Measurements from ENCODE around the gene JPH4.

The JPH4 gene

GRCh38 chr14:23558346-23559009, 20.1 kb downstream of the JPH4 start:
- no peak overlapping the region for H3K4me3 ChIP-seq (replicated peaks; ENCODE audit: low read depth, low read length)
- DNase-seq (ENCODE audit: low read depth), result no peak
- TF ChIP-seq, protein P1, sequence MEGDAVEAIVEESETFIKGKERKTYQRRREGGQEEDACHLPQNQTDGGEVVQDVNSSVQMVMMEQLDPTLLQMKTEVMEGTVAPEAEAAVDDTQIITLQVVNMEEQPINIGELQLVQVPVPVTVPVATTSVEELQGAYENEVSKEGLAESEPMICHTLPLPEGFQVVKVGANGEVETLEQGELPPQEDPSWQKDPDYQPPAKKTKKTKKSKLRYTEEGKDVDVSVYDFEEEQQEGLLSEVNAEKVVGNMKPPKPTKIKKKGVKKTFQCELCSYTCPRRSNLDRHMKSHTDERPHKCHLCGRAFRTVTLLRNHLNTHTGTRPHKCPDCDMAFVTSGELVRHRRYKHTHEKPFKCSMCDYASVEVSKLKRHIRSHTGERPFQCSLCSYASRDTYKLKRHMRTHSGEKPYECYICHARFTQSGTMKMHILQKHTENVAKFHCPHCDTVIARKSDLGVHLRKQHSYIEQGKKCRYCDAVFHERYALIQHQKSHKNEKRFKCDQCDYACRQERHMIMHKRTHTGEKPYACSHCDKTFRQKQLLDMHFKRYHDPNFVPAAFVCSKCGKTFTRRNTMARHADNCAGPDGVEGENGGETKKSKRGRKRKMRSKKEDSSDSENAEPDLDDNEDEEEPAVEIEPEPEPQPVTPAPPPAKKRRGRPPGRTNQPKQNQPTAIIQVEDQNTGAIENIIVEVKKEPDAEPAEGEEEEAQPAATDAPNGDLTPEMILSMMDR (IDR thresholded peaks at IDR 0.05; ENCODE audit: low read length, missing control alignments), result no peak

DNA sequence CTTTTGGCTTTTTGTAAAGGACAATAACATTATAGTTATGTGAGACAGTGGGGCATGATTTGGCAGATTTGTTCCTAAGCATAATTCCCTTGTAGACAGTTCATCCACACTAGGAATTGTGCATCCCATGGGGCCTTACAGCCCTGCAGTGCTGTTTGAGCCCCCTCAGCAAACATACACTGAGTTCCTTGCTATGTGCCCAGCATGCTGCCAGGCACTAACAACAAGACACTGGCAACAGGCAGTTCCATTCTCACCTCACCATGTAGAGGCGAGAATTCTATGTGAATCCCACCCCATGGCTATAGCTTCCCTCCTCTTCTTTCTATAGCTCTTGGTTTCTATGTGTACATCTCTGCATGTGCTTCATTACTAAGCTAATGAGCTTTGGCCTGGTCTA, 20.6 kb downstream of the JPH4 start:
- TF ChIP-seq, protein P1 (IDR thresholded peaks at IDR 0.05; ENCODE audit: low read length, missing control alignments), result no peak

GRCh38 chr14:23557521-23557920, 21.1 kb downstream of the JPH4 start:
- no peak overlapping the region for H3K4me3 ChIP-seq (replicated peaks; ENCODE audit: low read depth, low read length)

More for the DNA sequence above, 20.6 kb downstream of the JPH4 start:
- DNase-seq (ENCODE audit: low read depth), result no peak
- H3K4me3 ChIP-seq (replicated peaks; ENCODE audit: low read depth, low read length), result no peak overlapping the region

DNA sequence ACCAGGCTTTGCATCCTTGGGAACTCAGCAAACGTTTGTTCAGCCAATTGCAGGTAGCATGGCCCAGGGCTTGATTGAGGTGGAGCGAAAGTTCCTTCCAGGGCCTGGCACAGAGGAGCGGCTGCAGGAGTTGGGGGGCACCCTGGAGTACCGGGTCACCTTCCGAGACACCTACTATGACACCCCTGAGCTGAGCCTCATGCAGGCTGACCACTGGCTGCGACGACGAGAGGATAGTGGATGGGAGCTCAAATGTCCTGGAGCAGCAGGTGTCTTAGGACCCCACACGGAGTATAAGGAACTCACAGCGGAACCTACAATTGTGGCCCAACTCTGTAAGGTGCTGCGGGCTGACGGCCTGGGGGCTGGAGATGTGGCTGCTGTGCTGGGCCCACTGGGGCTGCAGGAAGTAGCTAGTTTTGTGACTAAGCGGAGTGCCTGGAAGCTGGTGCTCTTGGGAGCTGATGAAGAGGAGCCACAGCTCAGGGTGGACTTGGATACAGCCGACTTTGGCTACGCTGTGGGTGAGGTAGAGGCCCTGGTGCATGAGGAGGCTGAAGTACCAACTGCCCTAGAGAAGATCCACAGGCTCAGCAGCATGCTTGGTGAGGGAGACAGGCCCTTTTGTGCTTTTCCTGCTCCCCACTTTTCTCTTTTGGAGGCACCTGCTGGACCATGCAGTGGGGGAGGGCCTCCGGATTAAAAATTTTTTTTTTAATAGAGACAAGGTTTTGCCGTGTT, 21.7 kb downstream of the JPH4 start:
- TF ChIP-seq, protein P1 (IDR thresholded peaks at IDR 0.05; ENCODE audit: low read length, missing control alignments), result no peak
- peak overlapping the region; percentile 91 for H3K4me3 ChIP-seq (replicated peaks; ENCODE audit: low read depth, low read length)
- no peak for DNase-seq (ENCODE audit: low read depth)

More at GRCh38 chr14:23557521-23557920, 21.1 kb downstream of the JPH4 start:
- TF ChIP-seq, protein P1 (IDR thresholded peaks at IDR 0.05; ENCODE audit: low read length, missing control alignments), result no peak
- DNase-seq (ENCODE audit: low read depth), result no peak

DNA sequence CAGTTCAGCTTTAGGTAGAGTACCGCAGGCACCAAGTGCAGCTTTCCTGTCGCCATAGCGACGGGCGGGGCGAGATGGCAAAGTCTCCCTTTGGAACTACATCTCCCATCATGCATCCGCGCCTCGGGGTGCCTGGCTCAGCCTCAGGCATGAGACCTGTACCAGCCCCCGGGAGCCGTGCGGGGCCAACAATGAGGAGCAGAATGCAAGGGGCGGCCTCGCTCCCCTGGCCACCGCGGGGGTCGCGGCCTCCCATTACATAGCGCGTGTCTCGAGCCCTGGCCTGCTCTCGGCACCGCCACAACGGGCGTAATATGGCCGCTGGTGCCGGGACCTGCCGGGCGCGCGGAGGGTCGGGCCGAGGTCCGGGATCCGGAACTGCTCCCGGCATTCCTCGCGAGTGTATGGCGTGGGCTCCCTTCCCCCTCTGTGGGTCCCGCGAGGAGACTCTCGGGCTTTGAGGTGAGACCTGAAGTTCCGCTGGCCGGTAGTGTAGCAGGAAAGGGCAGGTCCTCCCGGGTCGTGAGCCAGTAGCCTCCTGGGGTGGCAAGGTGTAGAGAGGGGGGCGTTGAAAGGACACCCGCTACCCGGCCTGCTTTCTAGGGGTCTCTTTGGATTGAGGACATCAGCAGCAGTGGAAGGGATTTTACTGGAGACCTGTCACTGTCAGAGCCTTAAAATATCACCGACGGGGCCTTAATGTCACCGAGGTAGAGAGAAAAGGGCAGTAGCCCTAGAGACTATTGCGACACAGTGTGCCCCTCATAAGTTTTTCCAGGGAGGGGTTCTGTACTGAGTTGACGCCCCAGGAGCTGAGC, 22.5 kb downstream of the JPH4 start, which contains the start of gene THTPA:
THTPA (plus strand) TSS at position 390 of the 818 bp plus-strand sequence. CDS start 487 bp downstream, outside the sequence.
- TF ChIP-seq, protein P1 (IDR thresholded peaks at IDR 0.05; ENCODE audit: low read length, missing control alignments), result no peak
- DNase-seq (ENCODE audit: low read depth), result peak; percentile 86
- peak within 1 kb of the TSS; percentile 91 for H3K4me3 ChIP-seq (replicated peaks; ENCODE audit: low read depth, low read length)

DNA sequence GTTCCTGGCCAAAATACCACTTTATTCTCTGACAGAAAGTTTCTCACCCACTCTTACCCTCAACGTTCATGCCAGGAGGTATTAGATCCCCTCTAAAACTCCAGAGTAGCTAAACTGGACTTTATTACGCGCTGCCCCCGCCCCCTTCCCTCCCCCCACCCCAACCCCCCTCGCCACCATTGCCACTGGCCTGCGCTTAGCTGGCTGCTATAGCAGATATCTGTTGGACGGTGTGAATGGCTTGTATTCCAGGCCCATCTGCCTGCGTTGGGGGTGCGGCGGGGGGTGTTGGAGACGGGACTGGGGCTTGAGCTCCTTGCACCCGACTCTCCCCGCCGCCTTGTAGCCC, 23.1 kb downstream of the JPH4 start:
- TF ChIP-seq, protein P1 (IDR thresholded peaks at IDR 0.05; ENCODE audit: low read length, missing control alignments), result no peak
- DNase-seq (ENCODE audit: low read depth), result no peak
- H3K4me3 ChIP-seq (replicated peaks; ENCODE audit: low read depth, low read length), result peak overlapping the region; percentile 91
